Heart left ventricle (tissue), 13 donors: ENCODE results near the gene BIRC2.

Experiments used
- CTCF ChIP-seq, 12 donors: fragments of 200-600 bp; sonication (generic) in 4 of 12; IDR thresholded peaks; one replicate each; pipeline versions ENCODE4 v1.5.0 to v1.8.0; 2018 to 2022; ENCODE audit warnings: antibody characterized with exemption in 12 of 12, mild to moderate bottlenecking in 5 of 12
- POLR2A ChIP-seq, 2 donors: fragments of 450-650 bp; IDR thresholded peaks; one replicate each; pipeline ENCODE4 v1.6.1; 2017; ENCODE audit warnings: antibody characterized with exemption in 2 of 2, mild to moderate bottlenecking in 2 of 2, moderate library complexity in 2 of 2
- donor health status: ischemic (EF 13 %, LVEDD 7.1; RV severe dilation, severe dysfunction).
- donor health status: DM: no; HTN: yes; CAD: no.
- donor health status: DM: no; HTN: no; CAD: no.
- donor health status: ischemic (EF 25% LVEDD 6.9; RV normal size, moderate dysfunction).
- donor health status: ischemic (EF 25% LVEDD 5.7; RV mildly dilated, moderate dysfunction).
- donor health status: ischemic (EF 35%, LVEDD 5.7; RV mildly dilated, moderate dysfunction).
- donor health status: nonischemic (EF 11% LVEDD 7.7; RV severe dilation, severe dysfunction).
- donor health status: DM: yes; HTN: yes; CAD: no.
- donor health status: PGD.
- donor health status: ischemic (EF 29% LVEDD 5.4; RV normal size, mild dysfunction).
- donor health status: nonischemic (EF 23%, LVEDD 6.1; RV moderate dilation, normal function).

GRCh38 chr11:102319544-102319943 is 27.5 kb upstream of the BIRC2 start:
- TF ChIP-seq CTCF (IDR thresholded peaks at IDR 0.05), result no peak
- no peak for TF ChIP-seq POLR2A (IDR thresholded peaks at IDR 0.05)
